KMS-11 (cell line): ENCODE results near the gene TRIP13.

Experiments
- H2AFZ ChIP-seq: fragments of 200-600 bp; sonication (generic); 2 replicates; pipeline ENCODE4 v1.6.1; 2016; ENCODE audit warnings: antibody characterized with exemption, mixed run types, low read depth
- H3K27ac ChIP-seq: fragments of 200-600 bp; sonication (generic); 2 replicates; pipeline ENCODE4 v1.6.1; 2016; ENCODE audit warnings: mild to moderate bottlenecking, mixed run types
- H3K27me3 ChIP-seq: fragments of 200-600 bp; sonication (generic); 2 replicates; pipeline ENCODE4 v1.6.1; 2017; ENCODE audit warnings: mild to moderate bottlenecking, low read depth, mixed run types, moderate library complexity; ENCODE audit not compliant: insufficient read depth
- H3K36me3 ChIP-seq: fragments of 200-600 bp; sonication (generic); 2 replicates; pipeline ENCODE4 v1.6.1; 2017; ENCODE audit warnings: mild to moderate bottlenecking, mixed run types; ENCODE audit not compliant: insufficient read depth
- H3K4me1 ChIP-seq: fragments of 200-600 bp; sonication (generic); 2 replicates; pipeline ENCODE4 v1.6.1; 2016; ENCODE audit warnings: mild to moderate bottlenecking, low read depth, mixed run types; ENCODE audit not compliant: poor library complexity, severe bottlenecking
- H3K4me2 ChIP-seq: fragments of 200-600 bp; sonication (generic); 2 replicates; pipeline ENCODE4 v1.7.0; 2016; ENCODE audit warnings: mild to moderate bottlenecking, mixed run types
- H3K4me3 ChIP-seq: fragments of 200-600 bp; sonication (generic); IDR thresholded peaks from 2 replicates; pipeline ENCODE4 v1.6.1; 2017; ENCODE audit warnings: low read depth, low read length, mixed read lengths; ENCODE audit not compliant: insufficient read depth
- H3K79me2 ChIP-seq: fragments of 200-600 bp; sonication (generic); 2 replicates; pipeline ENCODE4 v1.6.1; 2016; ENCODE audit warnings: low read depth, mixed run types; ENCODE audit not compliant: insufficient read depth
- H3K9ac ChIP-seq: fragments of 200-600 bp; sonication (generic); 2 replicates; pipeline ENCODE4 v1.6.1; 2016; ENCODE audit warnings: mild to moderate bottlenecking, mixed run types
- H4K20me1 ChIP-seq: fragments of 200-600 bp; sonication (generic); 2 replicates; pipeline ENCODE4 v1.6.1; 2016; ENCODE audit warnings: mild to moderate bottlenecking, mixed run types; ENCODE audit not compliant: insufficient read depth
- TF ChIP-seq, protein P1 (sequence below): fragments of 200-600 bp; sonication (generic); conservative IDR thresholded peaks from 2 replicates; pipeline ENCODE4 v1.6.1; 2017; ENCODE audit warnings: low read depth, mild to moderate bottlenecking, antibody characterized with exemption, low read length, moderate library complexity, mixed read lengths

TRIP13 gene

DNA sequence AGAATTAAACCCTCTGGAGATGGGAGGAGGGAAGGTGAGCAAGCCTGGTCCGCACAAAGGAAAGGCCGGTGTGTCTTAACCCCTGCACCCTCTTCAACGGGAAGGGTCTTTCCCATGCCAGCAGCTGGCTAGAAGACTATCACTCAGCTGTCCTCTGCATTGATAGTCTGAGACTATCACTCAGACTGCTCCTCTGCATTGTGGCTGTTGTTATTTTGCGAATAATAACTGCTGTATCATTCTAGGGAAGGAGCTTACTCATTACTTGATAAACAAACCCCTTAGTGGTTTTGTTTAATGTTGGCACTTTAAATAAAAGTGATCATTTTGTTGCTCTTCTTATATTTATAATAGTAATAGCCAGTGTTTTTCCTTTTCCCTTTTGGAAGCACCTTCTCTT is 8.1 kb downstream of the TRIP13 start:
- H2AFZ ChIP-seq = no peak overlapping the region
- TF ChIP-seq, protein P1, sequence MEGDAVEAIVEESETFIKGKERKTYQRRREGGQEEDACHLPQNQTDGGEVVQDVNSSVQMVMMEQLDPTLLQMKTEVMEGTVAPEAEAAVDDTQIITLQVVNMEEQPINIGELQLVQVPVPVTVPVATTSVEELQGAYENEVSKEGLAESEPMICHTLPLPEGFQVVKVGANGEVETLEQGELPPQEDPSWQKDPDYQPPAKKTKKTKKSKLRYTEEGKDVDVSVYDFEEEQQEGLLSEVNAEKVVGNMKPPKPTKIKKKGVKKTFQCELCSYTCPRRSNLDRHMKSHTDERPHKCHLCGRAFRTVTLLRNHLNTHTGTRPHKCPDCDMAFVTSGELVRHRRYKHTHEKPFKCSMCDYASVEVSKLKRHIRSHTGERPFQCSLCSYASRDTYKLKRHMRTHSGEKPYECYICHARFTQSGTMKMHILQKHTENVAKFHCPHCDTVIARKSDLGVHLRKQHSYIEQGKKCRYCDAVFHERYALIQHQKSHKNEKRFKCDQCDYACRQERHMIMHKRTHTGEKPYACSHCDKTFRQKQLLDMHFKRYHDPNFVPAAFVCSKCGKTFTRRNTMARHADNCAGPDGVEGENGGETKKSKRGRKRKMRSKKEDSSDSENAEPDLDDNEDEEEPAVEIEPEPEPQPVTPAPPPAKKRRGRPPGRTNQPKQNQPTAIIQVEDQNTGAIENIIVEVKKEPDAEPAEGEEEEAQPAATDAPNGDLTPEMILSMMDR = no peak

DNA sequence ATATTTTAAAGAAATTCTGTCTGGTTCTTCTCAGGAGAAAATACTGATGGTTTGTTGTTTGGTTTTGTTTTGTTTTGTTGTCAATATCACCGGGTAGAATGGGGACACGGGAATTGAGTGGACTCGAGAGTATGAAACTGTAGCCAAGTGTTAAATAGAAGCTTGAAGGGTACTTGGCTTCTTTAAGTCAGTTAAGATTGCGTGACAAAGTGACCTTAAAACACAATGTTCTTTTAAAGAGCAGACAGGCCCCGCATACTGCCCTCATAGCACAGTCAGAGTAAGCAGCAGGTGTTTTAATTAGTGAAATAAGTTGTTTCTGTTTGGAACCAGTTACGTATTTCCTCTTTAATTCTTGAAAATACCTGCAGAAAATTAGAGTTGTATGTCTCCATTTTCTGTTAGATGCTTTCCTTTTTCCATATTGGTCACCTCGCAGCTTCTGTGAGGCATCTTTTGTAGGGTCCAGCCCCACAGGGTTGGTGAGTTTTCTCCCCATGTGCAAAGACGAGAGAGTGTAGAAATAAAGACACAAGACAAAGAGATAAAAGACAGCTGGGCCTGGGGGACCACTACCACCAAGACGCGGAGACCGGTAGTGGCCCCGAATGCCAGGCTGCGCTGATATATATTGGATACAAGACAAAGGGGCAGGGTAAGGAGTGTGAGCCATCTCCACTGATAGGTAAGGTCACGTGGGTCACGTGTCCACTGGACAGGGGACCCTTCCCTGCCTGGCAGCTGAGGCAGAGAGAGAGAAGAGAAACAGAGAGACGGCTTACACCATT is 9.6 kb downstream of the TRIP13 start:
- H3K27me3 ChIP-seq = no peaks in the 10 kb centered on the region
- H4K20me1 ChIP-seq = no peaks in the 10 kb centered on the region
- H3K79me2 ChIP-seq = no peaks in the 10 kb centered on the region; the same call in 1 of the 2 replicates
- no peak overlapping the region for H2AFZ ChIP-seq
- no peak overlapping the region for H3K4me2 ChIP-seq
- TF ChIP-seq, protein P1 = no peak
- H3K27ac ChIP-seq = no peak overlapping the region
- H3K9ac ChIP-seq = no peak overlapping the region
- no peaks in the 10 kb centered on the region for H3K4me1 ChIP-seq
- H3K4me3 ChIP-seq = no peak overlapping the region
- H3K36me3 ChIP-seq = no peaks in the 10 kb centered on the region; the same call in 1 of the 2 replicates

More for the DNA sequence above, 8.1 kb downstream of the TRIP13 start:
- H4K20me1 ChIP-seq = no peaks in the 10 kb centered on the region
- H3K36me3 ChIP-seq = no peaks in the 10 kb centered on the region; the same call in 1 of the 2 replicates
- H3K4me3 ChIP-seq = no peak overlapping the region
- H3K4me1 ChIP-seq = no peaks in the 10 kb centered on the region
- no peak overlapping the region for H3K4me2 ChIP-seq
- H3K27ac ChIP-seq = no peak overlapping the region
- no peak overlapping the region for H3K9ac ChIP-seq
- no peaks in the 10 kb centered on the region for H3K27me3 ChIP-seq
- peaks cover 2% of the 10 kb centered on the region; the same call in 1 of the 2 replicates for H3K79me2 ChIP-seq

DNA sequence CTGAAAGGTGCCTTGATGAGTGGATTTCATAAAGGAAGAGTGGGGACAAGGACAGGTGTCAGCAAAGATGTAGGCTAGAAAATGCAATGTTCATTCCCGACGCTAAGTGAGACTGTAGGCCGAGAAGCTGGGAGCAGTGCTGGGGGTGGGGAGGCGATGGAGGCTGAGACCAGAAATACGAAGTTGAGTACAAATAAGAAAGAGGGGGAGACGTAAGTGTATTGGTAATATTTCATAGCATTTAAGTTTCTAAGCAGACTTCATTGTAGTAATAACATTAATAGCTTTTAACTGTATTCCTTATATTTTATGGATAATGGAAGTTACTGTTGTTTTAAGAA is 11.0 kb downstream of the TRIP13 start:
- no peaks in the 10 kb centered on the region; the same call in 1 of the 2 replicates for H3K79me2 ChIP-seq
- TF ChIP-seq, protein P1 = no peak
- no peaks in the 10 kb centered on the region for H3K4me1 ChIP-seq
- no peak overlapping the region for H2AFZ ChIP-seq
- H3K27ac ChIP-seq = no peak overlapping the region
- H3K9ac ChIP-seq = no peak overlapping the region
- no peaks in the 10 kb centered on the region for H4K20me1 ChIP-seq
- no peaks in the 10 kb centered on the region for H3K27me3 ChIP-seq
- H3K4me2 ChIP-seq = no peak overlapping the region
- no peak overlapping the region for H3K4me3 ChIP-seq
- peaks cover 4% of the 10 kb centered on the region for H3K36me3 ChIP-seq

DNA sequence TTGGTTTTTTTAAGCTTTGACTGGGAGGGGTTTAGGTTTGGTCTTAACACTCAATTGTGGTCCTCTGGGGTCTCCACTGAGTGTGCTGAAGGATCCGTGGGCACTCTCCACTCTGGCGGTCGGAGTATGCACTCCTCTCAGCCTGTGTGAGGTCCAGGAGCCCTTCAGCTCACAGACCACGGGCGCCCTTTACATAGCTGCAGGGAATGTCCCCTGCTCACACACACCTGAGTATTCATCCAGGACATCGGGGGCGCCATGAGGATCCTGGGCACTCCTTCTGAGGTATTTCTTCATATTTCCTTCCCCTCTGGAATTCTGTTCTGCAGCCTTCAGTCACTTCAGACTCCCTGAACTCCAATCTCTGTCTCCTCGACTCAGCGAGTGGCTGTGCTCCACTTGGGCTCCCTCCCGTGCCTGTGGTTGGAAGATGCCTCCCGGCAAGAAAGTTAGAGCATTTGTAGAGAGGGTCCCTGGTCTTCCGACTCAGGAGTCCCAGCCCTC is 12.5 kb downstream of the TRIP13 start:
- H3K4me3 ChIP-seq = no peak overlapping the region
- no peaks in the 10 kb centered on the region; the same call in 1 of the 2 replicates for H3K79me2 ChIP-seq
- no peaks in the 10 kb centered on the region for H3K27me3 ChIP-seq
- no peak overlapping the region for H3K9ac ChIP-seq
- H3K4me1 ChIP-seq = no peaks in the 10 kb centered on the region
- H3K36me3 ChIP-seq = peaks cover 4% of the 10 kb centered on the region
- TF ChIP-seq, protein P1 = no peak
- no peaks in the 10 kb centered on the region for H4K20me1 ChIP-seq
- no peak overlapping the region for H3K4me2 ChIP-seq
- no peak overlapping the region for H2AFZ ChIP-seq
- no peak overlapping the region for H3K27ac ChIP-seq
